Fibroblast of pulmonary artery (primary cell): ENCODE data around the gene RNF208.

Source experiments
- DNase-seq: peaks from one replicate; pipeline ENCODE4 v3.0.0-alpha.2; 2010; ENCODE audit warnings: low read depth
- H3K4me3 ChIP-seq: replicated peaks from 2 replicates; pipeline ENCODE4 v1.5.1; 2011; ENCODE audit warnings: low read depth, mild to moderate bottlenecking, control low read depth, low read length, moderate library complexity
- TF ChIP-seq, protein P1 (sequence below): IDR thresholded peaks from 2 replicates; pipeline ENCODE4 v1.5.1; 2011; ENCODE audit warnings: mild to moderate bottlenecking, control low read depth, low read length, inconsistent platforms; ENCODE audit errors: missing control alignments

The RNF208 gene

DNA sequence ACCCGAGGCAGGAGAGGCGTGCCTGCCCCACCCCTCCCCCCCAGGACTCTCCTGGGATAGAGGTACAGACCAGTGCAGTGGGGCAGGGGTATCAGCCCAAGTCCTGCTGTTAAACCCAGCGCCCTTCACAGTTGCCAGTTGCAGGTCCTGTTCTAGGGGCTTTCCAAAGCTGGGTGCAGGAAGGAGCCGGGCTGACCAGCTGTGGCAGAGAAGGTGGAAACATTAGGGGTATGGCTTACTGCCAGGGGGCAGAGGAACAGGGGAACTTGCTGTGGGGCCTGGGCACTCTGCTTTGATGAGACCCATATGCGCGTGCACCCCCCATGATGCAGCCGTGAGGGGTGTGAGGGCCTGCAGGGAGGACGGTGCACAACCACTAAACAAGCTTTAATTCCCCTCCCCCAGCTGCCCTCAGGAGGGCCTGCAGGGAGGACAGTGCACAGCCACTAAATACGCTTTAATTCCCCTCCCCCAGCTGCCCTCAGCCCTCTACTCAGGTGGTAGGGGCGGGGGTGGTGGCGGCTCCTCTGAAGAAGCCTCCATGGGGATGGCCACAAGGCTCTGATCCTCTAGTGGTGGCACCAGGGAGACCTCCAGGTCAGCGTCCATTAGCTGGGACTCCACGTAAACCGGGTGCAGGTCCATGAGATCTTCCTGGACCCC, 51.4 kb downstream of the RNF208 start:
- no peak overlapping the region for H3K4me3 ChIP-seq
- TF ChIP-seq, protein P1, sequence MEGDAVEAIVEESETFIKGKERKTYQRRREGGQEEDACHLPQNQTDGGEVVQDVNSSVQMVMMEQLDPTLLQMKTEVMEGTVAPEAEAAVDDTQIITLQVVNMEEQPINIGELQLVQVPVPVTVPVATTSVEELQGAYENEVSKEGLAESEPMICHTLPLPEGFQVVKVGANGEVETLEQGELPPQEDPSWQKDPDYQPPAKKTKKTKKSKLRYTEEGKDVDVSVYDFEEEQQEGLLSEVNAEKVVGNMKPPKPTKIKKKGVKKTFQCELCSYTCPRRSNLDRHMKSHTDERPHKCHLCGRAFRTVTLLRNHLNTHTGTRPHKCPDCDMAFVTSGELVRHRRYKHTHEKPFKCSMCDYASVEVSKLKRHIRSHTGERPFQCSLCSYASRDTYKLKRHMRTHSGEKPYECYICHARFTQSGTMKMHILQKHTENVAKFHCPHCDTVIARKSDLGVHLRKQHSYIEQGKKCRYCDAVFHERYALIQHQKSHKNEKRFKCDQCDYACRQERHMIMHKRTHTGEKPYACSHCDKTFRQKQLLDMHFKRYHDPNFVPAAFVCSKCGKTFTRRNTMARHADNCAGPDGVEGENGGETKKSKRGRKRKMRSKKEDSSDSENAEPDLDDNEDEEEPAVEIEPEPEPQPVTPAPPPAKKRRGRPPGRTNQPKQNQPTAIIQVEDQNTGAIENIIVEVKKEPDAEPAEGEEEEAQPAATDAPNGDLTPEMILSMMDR: no peak
- no peak for DNase-seq
